Ishikawa (cell line): ENCODE measurements around the gene LYG1.

Source experiments
- CEBPB ChIP-seq: IDR thresholded peaks from 2 replicates; pipeline ENCODE4 v1.6.1; 2012
- CREB1 ChIP-seq: IDR thresholded peaks from 2 replicates; pipeline ENCODE4 v1.6.1; 2012; ENCODE audit warnings: low read depth
- EGR1 ChIP-seq: IDR thresholded peaks from 2 replicates; pipeline ENCODE4 v1.6.1; 2012
- EP300 ChIP-seq: IDR thresholded peaks from 2 replicates; pipeline ENCODE4 v1.6.1; 2012; ENCODE audit warnings: borderline replicate concordance
- FOXM1 ChIP-seq: IDR thresholded peaks from 2 replicates; pipeline ENCODE4 v1.6.1; 2012; ENCODE audit warnings: low read depth, borderline replicate concordance
- MAX ChIP-seq: IDR thresholded peaks from 2 replicates; pipeline ENCODE4 v1.6.1; 2012
- NFIC ChIP-seq: IDR thresholded peaks from 2 replicates; pipeline ENCODE4 v1.6.1; 2012
- RAD21 ChIP-seq: IDR thresholded peaks from 2 replicates; pipeline ENCODE4 v1.6.1; 2012; ENCODE audit warnings: low read depth
- REST ChIP-seq: IDR thresholded peaks from 2 replicates; pipeline ENCODE4 v1.6.1; 2012; ENCODE audit warnings: low read depth, mild to moderate bottlenecking
- TAF1 ChIP-seq: IDR thresholded peaks from 2 replicates; pipeline ENCODE4 v1.6.1; 2012; ENCODE audit warnings: low read depth, mild to moderate bottlenecking
- TCF12 ChIP-seq: IDR thresholded peaks from 2 replicates; pipeline ENCODE4 v1.6.1; 2012; ENCODE audit warnings: low read depth
- TEAD4 ChIP-seq: IDR thresholded peaks from 2 replicates; pipeline ENCODE4 v1.6.1; 2012
- USF1 ChIP-seq: IDR thresholded peaks from 2 replicates; pipeline ENCODE4 v1.6.1; 2012
- YY1 ChIP-seq: IDR thresholded peaks from 2 replicates; pipeline ENCODE4 v1.6.1; 2012; ENCODE audit warnings: low read depth
- ZBTB7A ChIP-seq: IDR thresholded peaks from 2 replicates; pipeline ENCODE4 v1.6.1; 2012; ENCODE audit warnings: low read depth

LYG1 gene

DNA sequence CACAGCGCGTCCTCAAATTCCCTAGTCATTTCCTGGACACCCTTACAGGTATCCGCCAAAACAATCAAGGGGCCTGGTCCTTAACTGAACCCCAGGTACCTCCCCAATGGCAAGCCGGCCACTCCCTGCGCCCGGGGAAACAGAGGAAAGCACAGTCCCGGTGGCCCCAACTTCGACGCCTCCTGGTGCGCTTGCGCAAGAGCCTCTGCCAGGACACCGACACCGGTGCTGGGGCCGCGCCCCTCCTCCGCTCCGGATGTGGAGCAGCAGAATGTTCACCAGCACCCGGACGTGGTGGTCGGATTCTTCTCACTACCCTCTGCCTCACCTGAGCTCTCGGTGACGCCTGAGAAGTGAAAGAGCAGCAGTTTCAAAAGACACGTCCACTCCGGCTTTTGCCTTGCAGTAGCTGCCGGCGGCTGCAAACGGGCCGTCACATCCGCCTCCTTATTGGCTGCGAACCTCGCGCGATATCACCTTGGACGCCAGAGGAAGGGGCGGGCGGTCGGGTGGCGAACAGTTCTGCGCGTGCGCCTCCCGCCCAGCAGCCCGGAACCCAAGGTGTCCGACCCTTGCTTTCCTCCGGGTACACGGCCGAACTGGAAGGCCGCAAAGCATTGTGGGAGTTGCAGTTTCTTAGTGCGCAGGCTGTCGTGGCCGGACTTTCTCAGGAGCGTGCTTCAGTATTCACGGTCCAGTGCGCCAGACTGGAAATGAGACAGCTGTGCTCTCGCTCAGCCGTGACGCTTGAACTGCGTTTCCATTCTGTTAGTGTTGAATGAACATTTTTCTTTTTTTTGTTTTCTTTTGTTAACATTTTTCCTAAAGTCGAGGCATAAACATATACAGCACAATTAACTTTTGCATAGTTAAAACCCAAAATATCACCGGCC is 35.2 kb upstream of the LYG1 start, which contains the start of gene TXNDC9:
Gene TXNDC9, minus strand, starts transcription at position 423 of the 893 bp plus-strand sequence. CDS start 3,123 bp downstream, outside the sequence.
- TF ChIP-seq TEAD4 (0 out of 2 replicates have a peak, but pooled peaks have one; percentile 5), ZBTB7A (no peak), YY1 (peak; percentile 84), USF1 (peak; percentile 56), REST (no peak), FOXM1 (no peak), CEBPB (peak; percentile 96), EP300 (no peak), TAF1 (peak; percentile 71), CREB1 (0 out of 2 replicates have a peak, but pooled peaks have one; percentile 21), MAX (peak; percentile 87), EGR1 (no peak), RAD21 (no peak), TCF12 (no peak; the same call in 1 of the 2 replicates), NFIC (no peak)

GRCh38 chr2:99325384-99325783 is 24.4 kb upstream of the LYG1 start:
- no peak for TF ChIP-seq TEAD4
- no peak for TF ChIP-seq USF1
- no peak for TF ChIP-seq CEBPB
- no peak for TF ChIP-seq REST
- TF ChIP-seq TAF1: no peak
- TF ChIP-seq FOXM1: no peak
- TF ChIP-seq YY1: no peak
- no peak for TF ChIP-seq ZBTB7A
- no peak for TF ChIP-seq NFIC
- TF ChIP-seq CREB1: no peak
- no peak for TF ChIP-seq EP300
- TF ChIP-seq EGR1: no peak
- no peak for TF ChIP-seq RAD21
- no peak for TF ChIP-seq TCF12
- no peak for TF ChIP-seq MAX

DNA sequence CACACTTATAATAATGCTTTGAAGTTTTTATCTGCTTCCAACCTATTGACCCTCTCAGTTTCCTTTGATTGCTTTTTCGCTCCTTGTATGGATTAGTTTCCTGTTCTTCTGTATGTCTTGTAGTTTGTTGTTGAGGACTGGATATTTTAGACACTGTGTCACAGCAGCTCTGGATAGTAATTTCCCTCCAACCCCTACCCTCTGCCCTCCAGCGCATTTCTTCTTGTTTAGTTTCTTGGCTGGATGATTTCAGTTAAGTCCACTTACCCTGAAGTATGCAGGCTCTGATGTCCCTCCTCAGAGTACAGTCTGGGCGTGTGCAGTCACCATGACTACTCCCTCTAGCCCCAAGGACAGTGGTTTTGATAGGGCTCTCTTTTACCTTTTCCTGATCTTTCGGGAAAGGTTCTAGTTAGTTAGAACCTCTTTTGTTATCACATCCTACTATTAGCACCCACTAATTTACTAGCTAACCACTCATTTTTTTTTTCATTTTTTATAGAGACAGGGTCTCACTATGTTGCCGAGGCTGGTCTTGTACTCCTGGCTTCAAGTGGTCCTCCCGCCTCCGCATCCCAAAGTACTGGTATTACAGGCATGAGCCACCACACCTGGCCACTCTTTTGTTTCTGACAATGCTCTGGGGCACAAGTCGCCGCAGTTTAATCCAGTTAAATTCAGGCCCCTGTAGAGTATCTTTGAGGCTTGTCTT is 16.3 kb upstream of the LYG1 start:
- no peak for TF ChIP-seq EGR1
- TF ChIP-seq CEBPB: no peak
- TF ChIP-seq CREB1: no peak
- no peak for TF ChIP-seq FOXM1
- TF ChIP-seq MAX: no peak
- TF ChIP-seq RAD21: no peak
- no peak for TF ChIP-seq NFIC
- TF ChIP-seq USF1: no peak
- TF ChIP-seq TCF12: no peak
- no peak for TF ChIP-seq TAF1
- TF ChIP-seq YY1: no peak
- no peak for TF ChIP-seq ZBTB7A
- TF ChIP-seq EP300: no peak
- TF ChIP-seq REST: no peak
- no peak for TF ChIP-seq TEAD4
